Hepatocyte (in vitro differentiated cells): Measurements from ENCODE around the gene CA7. TPM values are rescaled to one million over a fixed set of nuclear protein-coding genes. Genes with fewer than 3 reads are reported as not detected.

Experiments used
- DNase-seq: peaks from one replicate; pipeline ENCODE4 v3.0.0-alpha.2; 2016; ENCODE audit warnings: low spot score
- H2AFZ ChIP-seq: fragments of 200-600 bp; sonication (generic); 2 replicates; pipeline ENCODE4 v1.6.0; 2016; ENCODE audit warnings: antibody characterized with exemption, mild to moderate bottlenecking
- H3K27ac ChIP-seq: fragments of 200-600 bp; sonication (generic); 2 replicates; pipeline ENCODE4 v1.5.1; 2016; ENCODE audit warnings: mild to moderate bottlenecking
- H3K27me3 ChIP-seq: fragments of 200-600 bp; sonication (generic); 2 replicates; pipeline ENCODE4 v1.6.1; 2016
- H3K36me3 ChIP-seq: fragments of 200-600 bp; sonication (generic); replicated peaks from 2 replicates; pipeline ENCODE4 v1.5.1; 2016; ENCODE audit warnings: low read depth; ENCODE audit not compliant: insufficient read depth
- H3K4me1 ChIP-seq: fragments of 200-600 bp; sonication (generic); 2 replicates; pipeline ENCODE4 v1.5.1; 2016; ENCODE audit warnings: mild to moderate bottlenecking, moderate library complexity; ENCODE audit not compliant: insufficient read depth
- H3K4me2 ChIP-seq: fragments of 200-600 bp; sonication (generic); 2 replicates; pipeline ENCODE4 v1.6.0; 2016
- H3K4me3 ChIP-seq: fragments of 200-600 bp; sonication (generic); 2 replicates; pipeline ENCODE4 v1.5.1; 2016; ENCODE audit warnings: mild to moderate bottlenecking
- H3K79me2 ChIP-seq: fragments of 200-600 bp; sonication (generic); 2 replicates; pipeline ENCODE4 v1.6.0; 2017; ENCODE audit warnings: mild to moderate bottlenecking
- H3K9me2 ChIP-seq: fragments of 200-600 bp; sonication (generic); replicated peaks from 2 replicates; pipeline ENCODE4 v1.6.0; 2017; ENCODE audit warnings: mild to moderate bottlenecking; ENCODE audit not compliant: insufficient read depth
- H3K9me3 ChIP-seq: fragments of 200-600 bp; sonication (generic); 2 replicates; pipeline ENCODE4 v1.5.1; 2016; ENCODE audit warnings: low read depth, mild to moderate bottlenecking
- H4K20me1 ChIP-seq: fragments of 200-600 bp; sonication (generic); 2 replicates; pipeline ENCODE4 v1.6.0; 2016; ENCODE audit warnings: mild to moderate bottlenecking; ENCODE audit not compliant: insufficient read depth, poor library complexity, severe bottlenecking
- EZH2 ChIP-seq: fragments of 200-600 bp; sonication (generic); IDR thresholded peaks from 2 replicates; pipeline ENCODE4 v1.6.1; 2016; ENCODE audit warnings: antibody characterized with exemption, mild to moderate bottlenecking, borderline replicate concordance
- EZH2phosphoT487 ChIP-seq: fragments of 200-600 bp; sonication (generic); IDR thresholded peaks from one replicate; pipeline ENCODE4 v1.6.1; 2018; ENCODE audit warnings: antibody characterized with exemption, mild to moderate bottlenecking, low read depth, moderate library complexity; ENCODE audit not compliant: unreplicated experiment, severe bottlenecking
- WGBS: methylation state at CpG from one replicate; pipeline ENCODE4 v1.1.6; 2016; ENCODE audit warnings: low lambda C conversion rate; ENCODE audit errors: missing lambda C conversion rate; 5-methylcytosine and 5-hydroxymethylcytosine counted together
- polyA plus RNA-seq: library from polyadenylated mRNA; unstranded; fragments of >200 nt; fragmentation: Nextera tagmentation; extraction: Ambion mirVana; gene quantifications from 2 replicates; pipeline ENCODE4 v1.2.1, GENCODE V29; 2016
- total RNA-seq: library from RNA; depleted of rRNA; stranded (reverse); fragments of >200 nt; gene quantifications from 2 replicates; pipeline ENCODE4 v1.2.3, GENCODE V29; 2014
- TF ChIP-seq, protein P1 (sequence below): fragments of 200-600 bp; sonication (generic); IDR thresholded peaks from 2 replicates; pipeline ENCODE4 v1.5.1; 2016; ENCODE audit warnings: antibody characterized with exemption, mild to moderate bottlenecking; ENCODE audit not compliant: poor library complexity

CA7 gene
- total and polyA plus RNA-seq, 2 experiments from 2014 or later: 0.25 to 2.5 TPM

DNA sequence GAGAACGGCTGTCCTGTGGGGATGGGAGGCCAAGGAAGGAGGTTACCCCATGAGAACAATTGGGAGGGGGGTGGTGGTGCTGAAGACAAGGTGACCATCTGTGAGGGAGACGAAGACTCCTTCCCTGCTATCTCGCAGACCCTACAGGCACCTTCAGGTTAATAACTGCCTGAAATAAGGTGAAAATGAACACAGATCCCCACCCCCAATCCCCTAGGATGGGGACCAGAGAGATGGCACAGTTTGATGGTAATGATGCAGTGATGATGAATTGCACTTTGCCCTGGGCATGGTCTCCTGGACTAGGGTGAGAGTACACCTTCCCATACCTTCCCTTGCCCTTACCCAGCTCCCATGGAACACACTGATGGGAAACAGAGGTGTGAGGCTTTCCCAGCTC, 12.0 kb upstream of the CA7 start:
- TF ChIP-seq EZH2phosphoT487 (no peak), EZH2 (no peak)
- TF ChIP-seq, protein P1, sequence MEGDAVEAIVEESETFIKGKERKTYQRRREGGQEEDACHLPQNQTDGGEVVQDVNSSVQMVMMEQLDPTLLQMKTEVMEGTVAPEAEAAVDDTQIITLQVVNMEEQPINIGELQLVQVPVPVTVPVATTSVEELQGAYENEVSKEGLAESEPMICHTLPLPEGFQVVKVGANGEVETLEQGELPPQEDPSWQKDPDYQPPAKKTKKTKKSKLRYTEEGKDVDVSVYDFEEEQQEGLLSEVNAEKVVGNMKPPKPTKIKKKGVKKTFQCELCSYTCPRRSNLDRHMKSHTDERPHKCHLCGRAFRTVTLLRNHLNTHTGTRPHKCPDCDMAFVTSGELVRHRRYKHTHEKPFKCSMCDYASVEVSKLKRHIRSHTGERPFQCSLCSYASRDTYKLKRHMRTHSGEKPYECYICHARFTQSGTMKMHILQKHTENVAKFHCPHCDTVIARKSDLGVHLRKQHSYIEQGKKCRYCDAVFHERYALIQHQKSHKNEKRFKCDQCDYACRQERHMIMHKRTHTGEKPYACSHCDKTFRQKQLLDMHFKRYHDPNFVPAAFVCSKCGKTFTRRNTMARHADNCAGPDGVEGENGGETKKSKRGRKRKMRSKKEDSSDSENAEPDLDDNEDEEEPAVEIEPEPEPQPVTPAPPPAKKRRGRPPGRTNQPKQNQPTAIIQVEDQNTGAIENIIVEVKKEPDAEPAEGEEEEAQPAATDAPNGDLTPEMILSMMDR: no peak
- 93% methylated on average over 3 of the region's 3 CpGs for WGBS
- Histone ChIP-seq H2AFZ (no peak overlapping the region), H3K9me2 (no peaks in the 10 kb centered on the region), H3K36me3 (no peaks in the 10 kb centered on the region), H3K27me3 (no peaks in the 10 kb centered on the region), H3K4me3 (no peak overlapping the region), H3K27ac (no peak overlapping the region), H3K79me2 (peaks cover 29% of the 10 kb centered on the region), H3K4me1 (peaks cover 8% of the 10 kb centered on the region), H3K4me2 (no peak overlapping the region), H3K9me3 (no peaks in the 10 kb centered on the region), H4K20me1 (peaks cover 5% of the 10 kb centered on the region)
- no peak for DNase-seq

DNA sequence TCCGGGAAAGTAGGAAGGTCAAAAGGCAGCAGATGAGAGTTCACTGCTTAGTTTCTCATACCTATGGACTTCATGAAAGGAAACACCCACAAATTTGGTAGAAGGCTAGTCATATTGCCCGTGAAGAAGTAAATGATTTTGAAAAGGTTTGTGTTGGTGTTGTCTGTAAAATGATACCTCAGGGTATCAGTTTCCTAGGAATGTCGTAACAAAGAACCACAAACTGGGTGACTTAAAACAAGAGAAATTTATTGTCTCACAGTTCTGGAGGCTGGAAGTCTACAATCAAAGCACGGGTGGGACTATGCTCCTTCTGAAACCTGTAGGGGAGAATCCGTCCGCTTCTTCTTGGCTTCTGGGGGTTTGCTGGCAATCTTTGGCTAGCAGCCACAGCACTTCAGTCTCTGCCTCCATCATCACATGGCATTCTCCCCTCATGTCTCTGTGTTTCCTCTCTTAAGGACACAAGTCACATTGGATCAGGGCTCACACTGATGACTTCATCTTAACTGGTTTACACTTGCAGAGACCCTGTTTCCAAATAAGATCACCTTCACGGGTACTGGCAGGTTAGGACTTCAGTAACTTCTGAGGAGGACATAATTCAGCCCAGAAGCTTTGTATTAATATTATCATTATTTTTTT, 11.4 kb upstream of the CA7 start:
- H3K36me3 ChIP-seq: no peaks in the 10 kb centered on the region
- no peaks in the 10 kb centered on the region for H3K9me2 ChIP-seq
- H3K4me1 ChIP-seq: peaks cover 8% of the 10 kb centered on the region
- no peak overlapping the region for H3K4me2 ChIP-seq
- no peak for DNase-seq
- no peaks in the 10 kb centered on the region for H3K9me3 ChIP-seq
- peaks cover 23% of the 10 kb centered on the region for H3K79me2 ChIP-seq
- no peak overlapping the region for H3K27ac ChIP-seq
- H3K27me3 ChIP-seq: no peaks in the 10 kb centered on the region
- no peak overlapping the region for H2AFZ ChIP-seq
- H3K4me3 ChIP-seq: no peak overlapping the region
- 76% methylated on average over 7 of the region's 7 CpGs for WGBS
- peaks cover 5% of the 10 kb centered on the region for H4K20me1 ChIP-seq
- no peak for TF ChIP-seq EZH2phosphoT487
- TF ChIP-seq, protein P1: no peak
- TF ChIP-seq EZH2: no peak

DNA sequence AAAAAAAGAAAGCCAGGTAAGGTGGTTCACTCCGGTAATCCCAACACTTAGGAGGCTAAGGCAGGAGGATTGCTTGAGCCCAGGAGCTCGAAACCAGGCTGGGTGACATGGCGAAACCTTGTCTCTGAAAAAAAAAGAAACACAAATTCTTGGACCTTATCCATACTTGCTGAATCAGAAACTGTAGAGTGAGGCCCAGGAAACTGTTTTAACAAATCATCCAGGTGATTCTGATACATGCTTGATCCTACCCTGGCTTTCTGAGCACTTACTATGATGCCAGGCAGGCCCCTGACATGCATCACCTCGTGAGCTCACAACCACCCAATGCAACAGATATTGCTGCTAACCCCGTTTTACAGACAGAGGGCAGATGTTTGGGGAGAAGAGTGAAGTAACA, 9.5 kb upstream of the CA7 start:
- no peak for DNase-seq
- Histone ChIP-seq H3K27ac (no peak overlapping the region), H3K9me3 (no peaks in the 10 kb centered on the region), H3K4me3 (no peak overlapping the region), H2AFZ (no peak overlapping the region), H4K20me1 (peaks cover 3% of the 10 kb centered on the region), H3K79me2 (peaks cover 4% of the 10 kb centered on the region), H3K4me1 (peaks cover 3% of the 10 kb centered on the region), H3K4me2 (no peak overlapping the region), H3K9me2 (no peaks in the 10 kb centered on the region), H3K36me3 (no peaks in the 10 kb centered on the region), H3K27me3 (peaks cover 5% of the 10 kb centered on the region)
- WGBS: 85% methylated on average over 5 of the region's 5 CpGs
- no peak for TF ChIP-seq EZH2
- TF ChIP-seq, protein P1: no peak
- no peak for TF ChIP-seq EZH2phosphoT487

DNA sequence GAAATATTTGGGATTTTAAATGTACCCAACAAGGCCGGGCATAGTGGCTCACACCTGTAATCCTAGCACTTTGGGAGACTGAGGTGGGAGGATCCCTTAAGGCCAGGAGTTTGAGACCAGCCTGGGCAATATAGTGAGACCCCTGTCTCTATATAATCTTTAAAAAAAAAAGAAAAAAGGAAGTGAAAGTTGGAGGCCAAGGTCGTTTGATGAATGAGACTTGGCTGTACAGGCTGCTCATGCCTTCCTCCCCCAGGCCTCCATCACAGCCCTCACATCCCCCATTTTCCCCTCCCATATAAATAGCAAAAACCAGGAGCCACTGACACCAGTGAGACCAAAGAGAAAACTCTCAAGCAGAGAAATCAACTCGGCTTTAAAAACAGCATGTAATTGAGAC, 3.3 kb upstream of the CA7 start:
- no peak for TF ChIP-seq EZH2phosphoT487
- no peak for TF ChIP-seq EZH2
- TF ChIP-seq, protein P1: no peak
- Histone ChIP-seq H3K27me3 (peaks cover 32% of the 10 kb centered on the region), H3K36me3 (no peaks in the 10 kb centered on the region), H3K9me2 (no peaks in the 10 kb centered on the region), H3K9me3 (no peaks in the 10 kb centered on the region), H3K4me2 (no peak overlapping the region), H2AFZ (no peak overlapping the region), H3K27ac (no peak overlapping the region), H3K79me2 (no peaks in the 10 kb centered on the region), H4K20me1 (no peaks in the 10 kb centered on the region), H3K4me3 (no peak overlapping the region), H3K4me1 (peaks cover 3% of the 10 kb centered on the region)
- WGBS: 61% methylated on average over 3 of the region's 3 CpGs
- no peak for DNase-seq
